ENCODE results near the gene CDC42BPA.
"Not testable (repeated sequence)": the region's sequence is repeated elsewhere in the genome, so short reads cannot be mapped to it uniquely, and the experiment has no call there.

Gene CDC42BPA

GRCh38 chr1:227308367-227309336 is 9.6 kb downstream of the CDC42BPA start:
- DNase-seq, result no peak

- DNase-seq, result no peak
Observed at GRCh38 chr1:227306689-227307088, 11.6 kb downstream of the CDC42BPA start.

GRCh38 chr1:227305894-227306626 is 12.2 kb downstream of the CDC42BPA start:
- no peak for DNase-seq

GRCh38 chr1:227304665-227305064 is 13.6 kb downstream of the CDC42BPA start:
- DNase-seq, result no peak

GRCh38 chr1:227303662-227304061 is 14.6 kb downstream of the CDC42BPA start:
- DNase-seq, result no peak

GRCh38 chr1:227300682-227301081 is 17.6 kb downstream of the CDC42BPA start:
- DNase-seq, result no peak

GRCh38 chr1:227299688-227300087 is 18.6 kb downstream of the CDC42BPA start:
- DNase-seq, result no peak

GRCh38 chr1:227299241-227299627 is 19.1 kb downstream of the CDC42BPA start:
- DNase-seq, result no peak

- no peak for DNase-seq
Observed at GRCh38 chr1:227298512-227299240, 19.6 kb downstream of the CDC42BPA start.

- no peak for DNase-seq
Observed at GRCh38 chr1:227297073-227297793, 21.1 kb downstream of the CDC42BPA start.

- DNase-seq, result no peak
Observed at GRCh38 chr1:227295609-227296008, 22.7 kb downstream of the CDC42BPA start.

- DNase-seq, result no peak
Observed at GRCh38 chr1:227285745-227286144, 32.5 kb downstream of the CDC42BPA start.

- no peak for DNase-seq
Observed at GRCh38 chr1:227281371-227281770, 36.9 kb downstream of the CDC42BPA start.

GRCh38 chr1:227280836-227281235 is 37.5 kb downstream of the CDC42BPA start:
- DNase-seq, result no peak

- not testable (repeated sequence) for DNase-seq
Observed at GRCh38 chr1:227276156-227276693, 42.1 kb downstream of the CDC42BPA start.

- DNase-seq, result no peak
Observed at GRCh38 chr1:227273557-227273956, 44.7 kb downstream of the CDC42BPA start.

GRCh38 chr1:227272428-227272827 is 45.9 kb downstream of the CDC42BPA start:
- no peak for DNase-seq

- DNase-seq, result peak; percentile 1
Observed at GRCh38 chr1:227270554-227270953, 47.7 kb downstream of the CDC42BPA start.

- DNase-seq, result no peak
Observed at GRCh38 chr1:227268943-227269342, 49.3 kb downstream of the CDC42BPA start.

GRCh38 chr1:227265891-227266290 is 52.4 kb downstream of the CDC42BPA start:
- DNase-seq, result no peak

- DNase-seq, result peak; percentile 38
Observed at GRCh38 chr1:227263869-227264268, 54.4 kb downstream of the CDC42BPA start.

- no peak for DNase-seq
Observed at GRCh38 chr1:227261501-227261900, 56.8 kb downstream of the CDC42BPA start.

All from NCI-H526 treated with DMSO at 0.1 percent for 48 hours (cell line).